22Rv1 (cell line): ENCODE measurements around the gene TRIM29.
A peak's percentile ranks its signal among the peaks of the same experiment; 100 is the strongest.

ENCODE experiments used
- H3K27ac ChIP-seq: fragments of 450-650 bp; 2 replicates; pipeline ENCODE4 v1.5.1; 2017
- ZFX ChIP-seq: fragments of 450-650 bp; IDR thresholded peaks from 2 replicates; pipeline ENCODE4 v1.6.1; 2017; ENCODE audit warnings: antibody characterized with exemption, borderline replicate concordance
- TF ChIP-seq, protein P1 (sequence below): fragments of 450-650 bp; IDR thresholded peaks from 2 replicates; pipeline ENCODE4 v1.5.1; 2017; ENCODE audit warnings: mild to moderate bottlenecking

Gene TRIM29

DNA sequence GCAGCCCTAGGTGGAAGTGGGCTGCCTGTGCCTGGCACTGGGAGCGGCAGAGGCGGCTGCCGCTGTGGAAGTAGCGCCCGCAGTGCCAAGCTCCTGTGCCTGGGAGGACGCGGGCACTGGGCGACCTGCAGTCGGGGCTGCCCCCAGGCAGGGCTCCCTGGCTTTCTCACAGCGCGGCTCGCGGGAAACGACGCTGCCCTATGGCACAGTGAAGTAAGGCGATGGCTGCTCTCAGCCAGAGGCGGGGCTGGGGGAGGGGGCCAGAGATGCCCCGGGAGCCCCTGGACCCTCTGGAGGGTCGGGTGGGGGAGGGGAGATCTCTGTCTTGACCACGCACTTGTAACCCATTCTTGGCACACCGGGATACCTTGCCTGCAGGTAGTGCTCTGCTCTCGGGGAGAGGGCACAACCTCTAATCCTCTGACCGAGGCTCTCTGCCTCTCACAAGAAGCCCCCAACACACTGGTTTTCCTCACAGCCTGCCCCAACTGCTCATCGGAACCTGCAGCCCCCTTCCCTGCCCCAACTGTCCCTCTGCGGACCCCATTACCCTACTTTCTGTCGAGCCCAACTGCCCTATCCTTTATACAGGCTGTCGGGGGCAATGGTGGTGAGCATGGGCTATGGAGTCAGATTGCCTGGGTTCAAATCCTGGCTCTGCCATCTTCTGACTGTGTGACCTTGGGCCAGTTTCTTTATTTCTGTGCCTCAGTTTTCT is 32.2 kb upstream of the TRIM29 start:
- no peak overlapping the region for H3K27ac ChIP-seq
- no peak for TF ChIP-seq ZFX
- TF ChIP-seq, protein P1, sequence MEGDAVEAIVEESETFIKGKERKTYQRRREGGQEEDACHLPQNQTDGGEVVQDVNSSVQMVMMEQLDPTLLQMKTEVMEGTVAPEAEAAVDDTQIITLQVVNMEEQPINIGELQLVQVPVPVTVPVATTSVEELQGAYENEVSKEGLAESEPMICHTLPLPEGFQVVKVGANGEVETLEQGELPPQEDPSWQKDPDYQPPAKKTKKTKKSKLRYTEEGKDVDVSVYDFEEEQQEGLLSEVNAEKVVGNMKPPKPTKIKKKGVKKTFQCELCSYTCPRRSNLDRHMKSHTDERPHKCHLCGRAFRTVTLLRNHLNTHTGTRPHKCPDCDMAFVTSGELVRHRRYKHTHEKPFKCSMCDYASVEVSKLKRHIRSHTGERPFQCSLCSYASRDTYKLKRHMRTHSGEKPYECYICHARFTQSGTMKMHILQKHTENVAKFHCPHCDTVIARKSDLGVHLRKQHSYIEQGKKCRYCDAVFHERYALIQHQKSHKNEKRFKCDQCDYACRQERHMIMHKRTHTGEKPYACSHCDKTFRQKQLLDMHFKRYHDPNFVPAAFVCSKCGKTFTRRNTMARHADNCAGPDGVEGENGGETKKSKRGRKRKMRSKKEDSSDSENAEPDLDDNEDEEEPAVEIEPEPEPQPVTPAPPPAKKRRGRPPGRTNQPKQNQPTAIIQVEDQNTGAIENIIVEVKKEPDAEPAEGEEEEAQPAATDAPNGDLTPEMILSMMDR, result no peak

DNA sequence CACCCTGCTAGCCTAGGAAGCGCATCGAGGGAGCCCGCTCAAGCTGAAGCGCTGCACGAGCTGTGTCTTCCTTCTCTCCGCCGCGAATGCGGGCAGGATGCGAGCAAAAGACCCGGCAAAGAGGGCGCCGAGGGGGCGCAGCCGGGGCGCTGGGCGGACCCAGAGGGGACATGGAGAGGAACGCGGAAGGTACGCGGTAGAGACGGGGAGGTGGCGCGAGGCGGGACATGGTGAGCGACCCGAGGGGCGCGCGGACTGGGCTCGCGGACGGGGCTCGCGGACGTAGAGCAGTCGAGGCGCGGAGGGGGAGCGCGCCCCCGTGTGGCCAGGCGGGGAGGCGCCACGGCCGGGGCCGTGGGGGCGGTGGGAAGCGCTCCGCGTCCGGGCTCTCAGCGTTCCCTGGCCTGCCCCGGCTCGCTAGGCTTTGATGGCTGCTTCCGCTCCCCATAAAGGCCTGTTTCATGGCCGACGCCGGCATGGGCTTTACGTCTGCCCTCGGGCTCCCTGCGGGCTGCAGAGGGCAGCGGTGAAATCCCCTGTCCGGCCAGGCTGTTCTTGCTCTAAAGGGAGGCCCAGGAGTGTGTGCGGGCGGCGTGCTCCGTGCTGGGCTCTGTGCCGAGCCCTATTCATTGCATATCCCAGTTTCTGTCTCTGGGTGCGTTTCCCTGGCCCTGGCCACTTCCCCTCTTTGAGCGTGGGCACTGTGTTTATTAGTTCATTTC is 31.2 kb upstream of the TRIM29 start:
- no peak for TF ChIP-seq ZFX
- TF ChIP-seq, protein P1, result peak; percentile 97

DNA sequence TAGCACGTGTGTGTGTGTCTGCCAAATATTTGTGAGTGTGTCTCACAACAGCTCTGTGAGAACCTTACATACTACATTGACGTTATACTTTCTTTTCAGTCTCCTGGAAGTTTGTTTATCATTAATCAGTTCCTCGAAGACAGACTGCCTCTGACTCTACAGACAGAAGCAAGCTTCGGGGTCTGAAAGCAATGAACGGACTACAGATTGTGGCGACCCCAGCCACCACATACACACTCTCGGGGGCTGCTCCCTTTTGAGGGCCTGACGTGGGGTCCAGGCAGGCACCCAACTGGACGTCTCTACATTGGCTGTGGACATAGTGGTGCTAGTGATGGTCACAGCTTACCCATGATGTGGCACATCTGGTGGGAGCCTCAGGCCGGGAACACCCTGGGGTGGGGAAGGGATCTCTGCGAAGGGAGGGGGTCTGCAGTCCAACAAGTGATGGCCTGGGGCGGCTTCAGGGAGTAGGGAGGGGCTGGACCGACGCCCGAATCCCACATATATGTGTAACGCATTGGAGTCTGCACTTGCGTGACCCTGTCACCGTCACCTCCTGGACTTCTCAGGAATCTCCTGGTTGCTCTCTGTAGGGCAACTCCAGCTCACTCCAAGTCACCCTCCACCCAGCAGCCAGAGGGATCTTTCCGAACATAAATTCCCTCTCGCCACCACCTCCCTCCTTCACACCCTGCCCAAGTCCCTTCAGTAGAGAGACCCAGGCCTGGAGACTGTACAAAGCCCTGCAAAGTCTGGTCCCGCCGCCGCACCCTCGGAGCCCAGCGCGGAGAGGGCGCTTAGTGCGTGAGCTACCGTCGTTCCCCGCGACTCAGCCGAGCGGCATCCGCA is 30.4 kb upstream of the TRIM29 start:
- TF ChIP-seq ZFX, result no peak
- TF ChIP-seq, protein P1, result no peak
- no peak overlapping the region for H3K27ac ChIP-seq

More for the DNA sequence above, 31.2 kb upstream of the TRIM29 start:
- H3K27ac ChIP-seq, result no peak overlapping the region

DNA sequence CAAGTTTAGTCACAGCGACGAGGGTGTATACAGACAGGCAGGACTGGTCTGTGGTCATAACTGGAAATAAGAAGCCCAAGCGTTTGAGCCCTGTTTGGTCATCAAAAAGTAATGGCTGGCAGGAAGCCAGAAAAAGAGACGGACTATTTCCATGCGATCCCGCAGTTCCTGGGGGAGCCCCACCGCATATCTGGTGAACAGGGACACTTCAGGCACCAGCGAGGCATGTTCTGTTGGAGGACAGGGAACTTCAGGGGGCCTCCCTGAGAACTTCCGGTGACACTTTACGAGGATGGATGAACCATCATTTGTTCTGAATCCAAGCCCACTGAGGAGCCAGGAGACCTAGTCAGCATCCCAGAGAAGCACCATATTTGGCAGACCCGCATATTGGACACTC is 29.7 kb upstream of the TRIM29 start:
- H3K27ac ChIP-seq, result no peak overlapping the region
- TF ChIP-seq ZFX, result no peak
- TF ChIP-seq, protein P1, result no peak

DNA sequence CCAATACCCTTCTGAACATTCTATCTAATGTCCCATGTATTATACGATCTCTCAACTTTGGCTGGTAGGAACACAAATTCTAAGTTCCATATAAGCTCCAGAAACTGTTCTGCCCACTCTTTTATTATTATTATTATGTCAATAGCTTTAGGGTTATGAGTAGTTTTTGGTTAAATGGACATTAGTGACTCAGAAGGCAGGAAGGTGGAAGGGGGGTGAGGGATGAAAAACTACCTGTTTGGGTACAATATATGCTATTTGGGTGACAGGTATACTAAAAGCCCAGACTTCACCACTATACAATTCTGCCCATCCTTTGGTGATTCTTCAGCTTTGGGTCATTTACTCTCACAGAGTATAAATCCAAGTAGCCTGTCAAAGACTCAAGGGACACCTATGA is 22.5 kb upstream of the TRIM29 start:
- no peak for TF ChIP-seq ZFX
- TF ChIP-seq, protein P1, result no peak
- H3K27ac ChIP-seq, result no peak overlapping the region

DNA sequence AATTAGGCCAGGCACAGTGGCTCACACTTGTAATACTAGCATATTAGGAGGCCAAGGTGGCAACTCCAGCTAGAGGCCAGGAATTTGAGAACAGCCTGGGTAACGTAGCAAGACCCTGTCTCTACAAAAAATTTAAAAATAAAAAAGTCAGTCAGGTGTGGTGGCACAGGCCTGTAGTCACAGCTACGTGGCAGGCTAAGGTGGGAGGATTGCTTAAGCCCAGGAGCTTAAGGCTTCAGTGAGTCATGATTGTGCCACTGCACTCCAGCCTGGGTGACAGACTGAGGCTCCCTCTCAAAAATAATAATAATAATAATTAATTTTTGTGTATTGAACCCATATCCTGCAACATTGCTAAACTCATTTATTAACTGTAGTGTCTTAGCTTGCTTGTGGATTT is 15.3 kb upstream of the TRIM29 start:
- TF ChIP-seq, protein P1, result no peak
- TF ChIP-seq ZFX, result no peak
- no peak overlapping the region for H3K27ac ChIP-seq
